HCT116 (cell line): ENCODE measurements around the gene SLC27A4. TPM values are rescaled to one million over a fixed set of nuclear protein-coding genes. Genes with fewer than 3 reads are reported as not detected.

Experiments used
- ATAC-seq: fragments of 200-7000 bp; cut with Tn5 transposase; 2 replicates; pipeline ENCODE4 v1.9.1; 2020; ENCODE audit warnings: mild to moderate bottlenecking, moderate library complexity
- BruUV-seq: library from RNA; stranded (reverse); fragments of 400-500 nt; replicated peaks from 2 replicates; lab custom pipeline; 2021; lab: Mats Ljungman, UMichigan
- CTCF ChIA-PET: fragments of 300-600 bp; sonication (Branson Sonifier 250); formaldehyde crosslinking; loops from one replicate; lab custom pipeline; 2021; ENCODE audit warnings: antibody characterized with exemption; lab: Charles Lee
- POLR2A ChIA-PET: fragments of 300-600, 350-600 bp; sonication (Branson Sonifier 250); formaldehyde crosslinking; loops from one replicate; lab custom pipeline; 2021; ENCODE audit warnings: antibody characterized with exemption; lab: Charles Lee
- RAD21 ChIA-PET, 2 experiments: fragments of 300-600 bp; sonication (Branson Sonifier 250); formaldehyde crosslinking; loops; one replicate each; lab custom pipeline; 2023; ENCODE audit warnings: low total read pairs in 2 of 2; ENCODE audit not compliant: uncharacterized antibody in 2 of 2, unreplicated experiment in 2 of 2, low non-redundant PET in 1 of 2; lab: Charles Lee
- DNase-seq: peaks from one replicate; pipeline ENCODE4 v3.0.0-alpha.2; 2010; ENCODE audit warnings: low read depth, low spot score
- H2AFZ ChIP-seq: fragments of 200-600 bp; shearing (Covaris generic), sonication (generic); 2 replicates; pipeline ENCODE4 v1.6.1; 2017; ENCODE audit warnings: low read depth, mixed run types, mixed read lengths, antibody characterized with exemption, low read length; ENCODE audit not compliant: poor library complexity, severe bottlenecking
- H3K27ac ChIP-seq: 2 replicates; pipeline ENCODE4 v1.5.1; 2012; ENCODE audit warnings: low read depth, low read length
- H3K27me3 ChIP-seq: fragments of 200-600 bp; sonication (generic); 2 replicates; pipeline ENCODE4 v1.6.1; 2016; ENCODE audit warnings: mixed run types, low read length, mixed read lengths; ENCODE audit not compliant: insufficient read depth
- H3K36me3 ChIP-seq, 2 experiments: fragments of 200-500 bp in 1 of 2; fragments of 200-600 bp in 1 of 2; sonication (Bioruptor generic) in 1 of 2; sonication (generic) in 1 of 2; 2 replicates each; pipeline versions ENCODE4 v1.5.1 to v1.6.1; 2014 to 2016; ENCODE audit warnings: low read length in 2 of 2, inconsistent platforms in 1 of 2, mixed read lengths in 1 of 2, mixed run types in 1 of 2; ENCODE audit not compliant: insufficient read depth in 2 of 2, control insufficient read depth in 1 of 2
- H3K4me1 ChIP-seq, 2 experiments: fragments of 200-600 bp in 1 of 2; sonication (generic) in 1 of 2; 2 replicates each; pipeline versions ENCODE4 v1.5.1 to v1.6.1; 2012 to 2017; ENCODE audit warnings: low read length in 2 of 2, inconsistent platforms in 1 of 2, mild to moderate bottlenecking in 1 of 2, mixed read lengths in 1 of 2, mixed run types in 1 of 2, moderate library complexity in 1 of 2; ENCODE audit not compliant: insufficient read depth in 2 of 2, control insufficient read depth in 1 of 2
- H3K4me2 ChIP-seq: fragments of 200-600 bp; sonication (generic); 2 replicates; pipeline ENCODE4 v1.6.1; 2017; ENCODE audit warnings: mixed run types, low read length, mixed read lengths
- H3K4me3 ChIP-seq, 2 experiments: fragments of 200-600 bp in 1 of 2; sonication (generic) in 1 of 2; replicated peaks in 1 of 2; 2 replicates each; pipeline ENCODE4 v1.5.1; 2011 to 2016; ENCODE audit warnings: low read length in 2 of 2, control low read depth in 1 of 2, low read depth in 1 of 2, mild to moderate bottlenecking in 1 of 2, mixed read lengths in 1 of 2, mixed run types in 1 of 2
- H3K79me2 ChIP-seq: fragments of 200-600 bp; sonication (generic); 2 replicates; pipeline ENCODE4 v1.6.1; 2017; ENCODE audit warnings: mild to moderate bottlenecking, mixed run types, low read length, moderate library complexity, mixed read lengths; ENCODE audit not compliant: insufficient read depth
- H3K9ac ChIP-seq: fragments of 200-600 bp; sonication (generic); 2 replicates; pipeline ENCODE4 v1.6.1; 2016; ENCODE audit warnings: low read length, mixed read lengths
- H3K9me2 ChIP-seq: fragments of 200-600 bp; sonication (generic), shearing (Covaris generic); 2 replicates; pipeline ENCODE4 v1.6.1; 2017; ENCODE audit warnings: mixed run types, mild to moderate bottlenecking, moderate library complexity; ENCODE audit not compliant: insufficient read depth
- H3K9me3 ChIP-seq, 2 experiments: fragments of 200-500 bp in 1 of 2; fragments of 200-600 bp in 1 of 2; sonication (Bioruptor generic) in 1 of 2; sonication (generic) in 1 of 2; 2 replicates each; pipeline ENCODE4 v1.6.1; 2014 to 2017; ENCODE audit warnings: low read length in 2 of 2, mixed read lengths in 2 of 2, inconsistent platforms in 1 of 2, low read depth in 1 of 2, mild to moderate bottlenecking in 1 of 2, mixed run types in 1 of 2, moderate library complexity in 1 of 2; ENCODE audit not compliant: control insufficient read depth in 1 of 2, insufficient read depth in 1 of 2
- H4K20me1 ChIP-seq: fragments of 200-600 bp; sonication (generic), shearing (Covaris generic); 2 replicates; pipeline ENCODE4 v1.6.1; 2017; ENCODE audit warnings: mixed run types, mild to moderate bottlenecking, moderate library complexity; ENCODE audit not compliant: insufficient read depth
- CBX3 ChIP-seq: IDR thresholded peaks from 2 replicates; pipeline ENCODE4 v1.6.1; 2012; ENCODE audit warnings: low read depth
- EGR1 ChIP-seq: IDR thresholded peaks from 2 replicates; pipeline ENCODE4 v1.6.1; 2012; ENCODE audit warnings: low read depth
- EZH2 ChIP-seq: fragments of 200-600 bp; sonication (generic); IDR thresholded peaks from 2 replicates; pipeline ENCODE4 v1.6.1; 2017; ENCODE audit warnings: antibody characterized with exemption, mixed run types
- EZH2phosphoT487 ChIP-seq: fragments of 200-600 bp; IDR thresholded peaks from 2 replicates; pipeline ENCODE4 v1.6.1; 2018; ENCODE audit warnings: antibody characterized with exemption, borderline replicate concordance
- JUND ChIP-seq: IDR thresholded peaks from 2 replicates; pipeline ENCODE4 v1.6.1; 2012
- MAX ChIP-seq: IDR thresholded peaks from 2 replicates; pipeline ENCODE4 v1.6.1; 2012
- POLR2A ChIP-seq: IDR thresholded peaks from 2 replicates; pipeline ENCODE4 v1.7.0; 2011; ENCODE audit warnings: borderline replicate concordance; ENCODE audit not compliant: insufficient read depth, insufficient read length; ENCODE audit errors: extremely low read depth
- REST ChIP-seq: IDR thresholded peaks from 2 replicates; pipeline ENCODE4 v1.6.1; 2012; ENCODE audit warnings: low read depth
- SRF ChIP-seq: IDR thresholded peaks from 2 replicates; pipeline ENCODE4 v1.6.1; 2012; ENCODE audit warnings: low read depth
- TCF7L2 ChIP-seq: IDR thresholded peaks from 2 replicates; pipeline ENCODE4 v1.7.0; 2011; ENCODE audit warnings: borderline replicate concordance, inconsistent platforms; ENCODE audit not compliant: insufficient read depth, insufficient read length; ENCODE audit errors: extremely low read depth
- ZBTB33 ChIP-seq: IDR thresholded peaks from 2 replicates; pipeline ENCODE4 v1.6.1; 2011; ENCODE audit warnings: mild to moderate bottlenecking, low read length, moderate library complexity; ENCODE audit not compliant: insufficient replicate concordance; ENCODE audit errors: extremely low read depth
- intact Hi-C: fragments of 100-400 bp; cut with micrococcal nuclease; formaldehyde crosslinking; loops from 2 replicates; pipeline ENCODE4 v1.10.0; 2022
- total RNA-seq: library from RNA; stranded (reverse); gene quantifications from one replicate; pipeline ENCODE4 v1.2.1, GENCODE V29; 2021; ENCODE audit not compliant: unreplicated experiment
- TF ChIP-seq, protein P1 (sequence below), 3 experiments: fragments of 200-600 bp in 1 of 3; sonication (generic) in 1 of 3; IDR thresholded peaks in 2 of 3; conservative IDR thresholded peaks in 1 of 3; 2 replicates each; pipeline ENCODE4 v1.5.1; 2012 to 2017; ENCODE audit warnings: low read depth in 2 of 3, low read length in 2 of 3, antibody characterized with exemption in 1 of 3, borderline replicate concordance in 1 of 3, control low read depth in 1 of 3, mild to moderate bottlenecking in 1 of 3, mixed read lengths in 1 of 3, mixed run types in 1 of 3, moderate library complexity in 1 of 3; ENCODE audit not compliant: insufficient read depth in 1 of 3

Gene SLC27A4
- total RNA-seq, 1 experiment from 2014 or later: 33.9 TPM

DNA sequence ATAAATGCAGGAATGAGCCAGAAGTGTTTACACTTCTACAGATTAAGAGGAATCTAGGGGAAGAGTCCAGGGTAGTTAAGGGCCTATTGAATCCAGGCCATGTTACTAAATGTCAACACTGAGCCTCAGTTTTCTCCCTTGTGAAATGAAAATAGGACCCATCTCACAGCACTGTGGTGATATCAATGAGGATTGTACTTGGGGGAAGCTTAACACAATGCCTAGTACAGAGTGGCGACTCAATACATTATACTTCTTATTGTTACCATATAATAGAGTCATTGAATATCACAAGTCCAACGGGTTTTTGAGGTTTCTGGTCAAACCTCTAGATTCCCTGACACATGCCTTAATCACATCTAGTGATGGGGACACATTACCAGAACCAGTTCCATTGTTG lies 22.7 kb upstream of the SLC27A4 start:
- no peak for DNase-seq
- intact Hi-C loops: no loop called here
- Histone ChIP-seq H3K27ac (no peak overlapping the region), H3K4me1 (peaks cover 4 to 7% of the 10 kb centered on the region in 2 experiments), H3K27me3 (no peaks in the 10 kb centered on the region), H4K20me1 (no peaks in the 10 kb centered on the region), H3K4me3 (no peak overlapping the region), H3K9me2 (no peaks in the 10 kb centered on the region), H2AFZ (no peak overlapping the region), H3K4me2 (no peak overlapping the region), H3K79me2 (peaks cover 14% of the 10 kb centered on the region), H3K9ac (no peak overlapping the region), H3K36me3 (peaks cover 8 to 15% of the 10 kb centered on the region in 2 experiments; a peak in 3 of 4 replicates), H3K9me3 (no peaks in the 10 kb centered on the region)
- POLR2A ChIA-PET: no interaction called here
- no peak for ATAC-seq
- CTCF ChIA-PET: no interaction called here
- TF ChIP-seq, protein P1, sequence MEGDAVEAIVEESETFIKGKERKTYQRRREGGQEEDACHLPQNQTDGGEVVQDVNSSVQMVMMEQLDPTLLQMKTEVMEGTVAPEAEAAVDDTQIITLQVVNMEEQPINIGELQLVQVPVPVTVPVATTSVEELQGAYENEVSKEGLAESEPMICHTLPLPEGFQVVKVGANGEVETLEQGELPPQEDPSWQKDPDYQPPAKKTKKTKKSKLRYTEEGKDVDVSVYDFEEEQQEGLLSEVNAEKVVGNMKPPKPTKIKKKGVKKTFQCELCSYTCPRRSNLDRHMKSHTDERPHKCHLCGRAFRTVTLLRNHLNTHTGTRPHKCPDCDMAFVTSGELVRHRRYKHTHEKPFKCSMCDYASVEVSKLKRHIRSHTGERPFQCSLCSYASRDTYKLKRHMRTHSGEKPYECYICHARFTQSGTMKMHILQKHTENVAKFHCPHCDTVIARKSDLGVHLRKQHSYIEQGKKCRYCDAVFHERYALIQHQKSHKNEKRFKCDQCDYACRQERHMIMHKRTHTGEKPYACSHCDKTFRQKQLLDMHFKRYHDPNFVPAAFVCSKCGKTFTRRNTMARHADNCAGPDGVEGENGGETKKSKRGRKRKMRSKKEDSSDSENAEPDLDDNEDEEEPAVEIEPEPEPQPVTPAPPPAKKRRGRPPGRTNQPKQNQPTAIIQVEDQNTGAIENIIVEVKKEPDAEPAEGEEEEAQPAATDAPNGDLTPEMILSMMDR (IDR thresholded peaks at IDR 0.05 in 2 of 3, conservative IDR thresholded peaks at IDR 0.05 in 1 of 3; ENCODE audit: borderline replicate concordance in 1 of 3, insufficient read depth in 1 of 3, low read depth in 2 of 3, low read length in 2 of 3): no peak
- TF ChIP-seq EZH2phosphoT487 (no peak), SRF (no peak), POLR2A (no peak), CBX3 (no peak), TCF7L2 (no peak), EGR1 (no peak)
- RAD21 ChIA-PET: interaction anchor here in 1 of 2 experiments (0.8 kb wide), 1 partner anchor 21 kb away, joined by 3 read pairs; no protein-coding TSS in a partner anchor
- BruUV-seq: no TSS peak

DNA sequence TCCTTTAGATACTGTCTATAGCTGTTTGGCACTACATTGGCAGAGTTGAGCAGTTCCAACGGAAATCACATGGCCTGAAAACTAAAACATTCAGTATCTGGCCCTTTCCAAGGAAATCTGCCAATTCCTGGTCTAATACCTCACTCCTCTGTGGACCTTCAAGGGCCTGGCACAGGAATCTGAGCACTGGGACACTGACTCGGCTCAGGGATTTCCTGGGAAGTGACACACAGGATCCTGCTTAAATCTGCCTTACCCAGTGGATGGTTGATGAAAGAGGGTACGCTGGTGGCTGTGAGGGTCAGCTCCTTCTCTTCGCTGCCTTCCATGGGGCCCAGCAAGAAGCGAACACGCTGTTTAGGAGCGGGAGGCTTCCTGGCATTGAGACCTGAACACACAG lies 19.0 kb upstream of the SLC27A4 start:
- Histone ChIP-seq H3K4me1 (peaks cover 8 to 17% of the 10 kb centered on the region in 2 experiments), H4K20me1 (no peaks in the 10 kb centered on the region), H3K4me3 (peak overlapping the region; percentile 99 to 100), H3K27ac (peak overlapping the region; percentile 93; the same call in 1 of the 2 replicates), H3K9ac (peak overlapping the region; percentile 85), H3K9me3 (no peaks in the 10 kb centered on the region), H2AFZ (no peak overlapping the region), H3K27me3 (no peaks in the 10 kb centered on the region), H3K79me2 (peaks cover 38% of the 10 kb centered on the region), H3K9me2 (no peaks in the 10 kb centered on the region), H3K36me3 (peaks cover 14 to 24% of the 10 kb centered on the region in 2 experiments; a peak in 3 of 4 replicates), H3K4me2 (peak overlapping the region; percentile 89)
- TF ChIP-seq SRF (no peak), MAX (no peak), ZBTB33 (no peak), JUND (no peak), REST (no peak), EZH2 (no peak)
- ATAC-seq (no peak), DNase-seq (no peak)
- intact Hi-C loops: no loop called here
- BruUV-seq: no TSS peak
- POLR2A ChIA-PET: interaction anchor here (0.6 to 1.1 kb wide), 2 partner anchors 14 to 33 kb away, joined by 5 read pairs; no protein-coding TSS in a partner anchor
- CTCF ChIA-PET: no interaction called here
- RAD21 ChIA-PET: no interaction called here
